ENCODE data around the gene MST1.

MST1 gene

GRCh38 chr3:49658711-49659110 is 30.6 kb downstream of the MST1 start:
- no peak for DNase-seq (ENCODE audit: low read depth in 2 of 2, low spot score in 1 of 2)

GRCh38 chr3:49657208-49657915 is 31.9 kb downstream of the MST1 start:
- DNase-seq (ENCODE audit: low read depth in 2 of 2, low spot score in 1 of 2), result no peak

- no peak for DNase-seq (ENCODE audit: low read depth in 2 of 2, low spot score in 1 of 2)
Measured at GRCh38 chr3:49656541-49657112, 32.6 kb downstream of the MST1 start.

GRCh38 chr3:49655731-49656285 is 33.5 kb downstream of the MST1 start:
- DNase-seq (ENCODE audit: low read depth in 2 of 2, low spot score in 1 of 2), result no peak

DNA sequence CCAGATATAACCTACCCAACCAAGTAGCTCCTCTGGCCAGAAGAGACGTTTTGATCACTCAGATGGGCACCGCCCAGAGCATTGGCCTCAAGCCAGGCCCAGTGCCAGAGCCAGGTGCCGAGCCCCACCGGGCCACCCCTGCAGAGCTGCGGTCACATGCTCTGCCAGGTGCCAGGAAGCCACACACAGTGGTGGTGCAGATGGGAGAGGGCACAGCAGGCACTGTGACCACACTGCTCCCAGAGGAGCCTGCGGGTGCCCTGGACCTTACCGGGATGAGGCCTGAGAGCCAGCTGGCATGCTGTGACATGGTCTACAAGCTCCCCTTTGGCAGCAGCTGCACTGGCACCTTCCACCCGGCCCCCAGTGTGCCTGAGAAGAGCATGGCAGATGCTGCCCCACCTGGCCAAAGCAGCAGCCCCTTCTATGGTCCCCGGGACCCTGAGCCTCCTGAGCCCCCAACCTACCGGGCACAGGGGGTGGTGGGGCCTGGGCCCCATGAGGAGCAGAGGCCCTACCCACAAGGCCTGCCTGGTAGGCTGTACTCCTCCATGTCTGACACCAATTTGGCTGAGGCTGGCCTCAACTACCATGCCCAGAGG is 34.2 kb downstream of the MST1 start:
- DNase-seq (ENCODE audit: low read depth in 2 of 2, low spot score in 1 of 2), result no peak

GRCh38 chr3:49654176-49654825 is 35.0 kb downstream of the MST1 start:
- no peak for DNase-seq (ENCODE audit: low read depth in 2 of 2, low spot score in 1 of 2)

- DNase-seq (ENCODE audit: low read depth in 2 of 2, low spot score in 1 of 2), result no peak
Measured at GRCh38 chr3:49653621-49654020, 35.7 kb downstream of the MST1 start.

DNA sequence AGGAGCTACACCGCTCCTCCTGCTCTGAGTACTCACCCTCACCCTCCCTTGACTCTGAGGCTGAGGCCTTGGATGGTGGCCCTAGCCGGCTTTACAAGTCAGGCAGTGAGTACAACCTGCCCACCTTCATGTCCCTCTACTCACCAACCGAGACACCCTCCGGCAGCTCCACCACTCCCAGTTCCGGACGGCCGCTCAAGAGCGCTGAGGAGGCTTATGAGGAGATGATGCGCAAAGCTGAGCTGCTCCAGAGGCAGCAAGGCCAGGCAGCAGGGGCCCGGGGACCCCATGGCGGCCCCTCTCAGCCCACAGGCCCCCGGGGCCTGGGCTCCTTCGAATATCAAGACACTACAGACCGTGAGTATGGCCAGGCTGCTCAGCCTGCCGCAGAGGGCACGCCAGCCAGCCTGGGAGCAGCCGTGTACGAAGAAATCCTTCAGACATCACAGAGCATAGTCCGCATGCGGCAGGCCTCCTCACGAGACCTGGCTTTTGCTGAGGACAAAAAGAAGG is 36.3 kb downstream of the MST1 start:
- DNase-seq (ENCODE audit: low read depth in 2 of 2, low spot score in 1 of 2), result no peak

- no peak for DNase-seq (ENCODE audit: low read depth in 2 of 2, low spot score in 1 of 2)
Measured at GRCh38 chr3:49652218-49652902, 36.9 kb downstream of the MST1 start.

DNA sequence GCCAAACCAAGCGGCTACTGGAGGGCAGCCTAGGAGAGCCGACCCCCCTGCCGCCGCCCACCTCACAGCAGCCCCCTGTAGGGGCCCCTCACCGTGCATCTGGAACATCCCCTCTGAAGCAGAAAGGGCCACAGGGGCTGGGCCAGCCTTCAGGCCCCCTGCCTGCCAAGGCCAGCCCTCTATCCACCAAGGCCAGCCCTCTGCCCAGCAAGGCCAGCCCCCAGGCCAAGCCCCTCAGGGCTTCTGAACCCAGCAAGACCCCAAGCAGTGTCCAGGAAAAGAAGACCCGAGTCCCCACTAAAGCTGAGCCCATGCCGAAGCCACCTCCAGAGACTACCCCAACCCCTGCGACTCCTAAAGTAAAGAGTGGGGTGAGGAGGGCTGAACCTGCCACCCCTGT is 38.6 kb downstream of the MST1 start:
- DNase-seq (ENCODE audit: low read depth in 2 of 2, low spot score in 1 of 2), result no peak

- no peak for DNase-seq (ENCODE audit: low read depth in 2 of 2, low spot score in 1 of 2)
Measured at GRCh38 chr3:49650177-49650576, 39.1 kb downstream of the MST1 start.

- no peak for DNase-seq (ENCODE audit: low read depth in 2 of 2, low spot score in 1 of 2)
Measured at GRCh38 chr3:49649576-49649975, 39.7 kb downstream of the MST1 start.

GRCh38 chr3:49648354-49649019 is 40.8 kb downstream of the MST1 start:
- no peak for DNase-seq (ENCODE audit: low read depth in 2 of 2, low spot score in 1 of 2)

DNA sequence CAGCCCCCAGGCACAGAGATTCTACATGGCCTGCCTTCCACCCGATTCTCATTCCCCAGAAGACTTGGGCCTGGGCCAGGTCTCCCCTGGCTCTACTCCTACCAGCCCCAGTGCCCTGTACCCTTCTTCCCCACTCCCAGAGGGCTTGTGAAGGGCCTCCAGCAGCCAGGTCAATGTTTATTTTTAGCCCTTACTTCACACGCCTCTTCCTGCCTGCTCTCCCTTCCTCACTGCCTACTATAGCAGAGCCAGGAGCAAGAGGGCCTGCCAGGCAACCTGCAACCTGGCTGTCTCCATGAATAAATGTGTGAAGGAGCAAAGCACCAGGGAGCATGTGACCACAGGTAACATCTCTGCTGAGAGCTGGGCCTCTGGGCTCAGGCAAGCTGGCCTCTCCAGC is 41.5 kb downstream of the MST1 start:
- DNase-seq (ENCODE audit: low read depth in 2 of 2, low spot score in 1 of 2), result no peak

DNA sequence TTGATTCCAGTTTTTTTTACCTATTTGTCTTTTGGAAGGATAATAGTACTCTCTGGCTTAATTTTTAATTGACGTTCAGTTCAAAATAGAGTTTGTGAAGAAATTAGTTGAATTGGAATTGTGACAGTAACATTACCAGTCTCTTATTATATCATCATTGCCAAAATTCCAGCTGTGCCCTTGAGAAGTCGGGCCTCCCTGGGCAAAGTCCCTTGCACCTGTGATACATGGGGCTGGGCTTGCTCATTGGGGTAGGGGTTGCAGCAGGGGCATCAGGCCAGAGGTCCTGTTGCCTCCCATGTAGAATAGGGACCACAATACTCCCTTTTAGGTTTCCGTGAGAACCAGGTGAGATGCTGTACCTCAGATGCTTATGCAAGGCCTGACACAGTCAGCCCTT is 43.0 kb downstream of the MST1 start:
- no peak for DNase-seq (ENCODE audit: low read depth in 2 of 2, low spot score in 1 of 2)

GRCh38 chr3:49644684-49645083 is 44.6 kb downstream of the MST1 start:
- no peak for DNase-seq (ENCODE audit: low read depth in 2 of 2, low spot score in 1 of 2)

GRCh38 chr3:49642708-49643145 is 46.5 kb downstream of the MST1 start:
- DNase-seq (ENCODE audit: low read depth in 2 of 2, low spot score in 1 of 2), result no peak

GRCh38 chr3:49641921-49642707 is 47.2 kb downstream of the MST1 start:
- DNase-seq (ENCODE audit: low read depth in 2 of 2, low spot score in 1 of 2), result no peak

GRCh38 chr3:49641292-49641691 is 48.0 kb downstream of the MST1 start:
- DNase-seq (ENCODE audit: low read depth in 2 of 2, low spot score in 1 of 2), result no peak

- no peak for DNase-seq (ENCODE audit: low read depth in 2 of 2, low spot score in 1 of 2)
Measured at GRCh38 chr3:49639551-49639950, 49.7 kb downstream of the MST1 start.

Measured in stimulated activated CD8-positive, alpha-beta memory T cell treated with anti-CD3 and anti-CD28 coated beads, Interleukin-4, amount 100 ng/mL, for 1 hour (primary cell).